Endothelial cell (in vitro differentiated cells): ENCODE measurements around the gene SHISA9. TPM values are rescaled to one million over a fixed set of nuclear protein-coding genes. Genes with fewer than 3 reads are reported as not detected.
"Not testable (repeated sequence)": the region's sequence is repeated elsewhere in the genome, so short reads cannot be mapped to it uniquely, and the experiment has no call there.

ENCODE experiments used
- DNase-seq: peaks from one replicate; pipeline ENCODE4 v3.0.0; 2021; ENCODE audit warnings: low spot score
- H3K27ac Mint-ChIP-seq: one replicate; pipeline ENCODE4 v1.8.0; 2021; ENCODE audit warnings: mixed read lengths, inconsistent platforms; ENCODE audit not compliant: unreplicated experiment
- H3K27me3 Mint-ChIP-seq: one replicate; pipeline ENCODE4 v1.8.0; 2021; ENCODE audit warnings: mild to moderate bottlenecking, moderate library complexity, mixed read lengths, inconsistent platforms; ENCODE audit not compliant: unreplicated experiment
- H3K36me3 Mint-ChIP-seq: one replicate; pipeline ENCODE4 v1.8.0; 2021; ENCODE audit warnings: mild to moderate bottlenecking, low read depth, mixed read lengths, inconsistent platforms; ENCODE audit not compliant: unreplicated experiment
- H3K4me1 Mint-ChIP-seq: one replicate; pipeline ENCODE4 v1.8.0; 2021; ENCODE audit warnings: mild to moderate bottlenecking, mixed read lengths, inconsistent platforms; ENCODE audit not compliant: unreplicated experiment
- H3K4me3 Mint-ChIP-seq: one replicate; pipeline ENCODE4 v1.8.0; 2021; ENCODE audit warnings: mild to moderate bottlenecking, mixed read lengths, inconsistent platforms; ENCODE audit not compliant: unreplicated experiment
- H3K9me3 Mint-ChIP-seq: one replicate; pipeline ENCODE4 v1.8.0; 2021; ENCODE audit warnings: mixed read lengths, inconsistent platforms; ENCODE audit not compliant: unreplicated experiment
- total RNA-seq: library from RNA; stranded (reverse); fragmentation: NEBNext Ultra II Directional; extraction: Animal tissue kit (Norgen Biotek cat#: 25700); gene quantifications from one replicate; pipeline ENCODE4 v1.2.1, GENCODE V29; 2021; ENCODE audit not compliant: unreplicated experiment
- TF ChIP-seq, protein P1 (sequence below): fragments of 200-600 bp; sonication (generic); IDR thresholded peaks from one replicate; pipeline ENCODE4 v1.5.0; 2021; ENCODE audit warnings: antibody characterized with exemption; ENCODE audit not compliant: unreplicated experiment

The SHISA9 gene
- total RNA-seq, 1 donor from 2014 or later, result 0.49 TPM

DNA sequence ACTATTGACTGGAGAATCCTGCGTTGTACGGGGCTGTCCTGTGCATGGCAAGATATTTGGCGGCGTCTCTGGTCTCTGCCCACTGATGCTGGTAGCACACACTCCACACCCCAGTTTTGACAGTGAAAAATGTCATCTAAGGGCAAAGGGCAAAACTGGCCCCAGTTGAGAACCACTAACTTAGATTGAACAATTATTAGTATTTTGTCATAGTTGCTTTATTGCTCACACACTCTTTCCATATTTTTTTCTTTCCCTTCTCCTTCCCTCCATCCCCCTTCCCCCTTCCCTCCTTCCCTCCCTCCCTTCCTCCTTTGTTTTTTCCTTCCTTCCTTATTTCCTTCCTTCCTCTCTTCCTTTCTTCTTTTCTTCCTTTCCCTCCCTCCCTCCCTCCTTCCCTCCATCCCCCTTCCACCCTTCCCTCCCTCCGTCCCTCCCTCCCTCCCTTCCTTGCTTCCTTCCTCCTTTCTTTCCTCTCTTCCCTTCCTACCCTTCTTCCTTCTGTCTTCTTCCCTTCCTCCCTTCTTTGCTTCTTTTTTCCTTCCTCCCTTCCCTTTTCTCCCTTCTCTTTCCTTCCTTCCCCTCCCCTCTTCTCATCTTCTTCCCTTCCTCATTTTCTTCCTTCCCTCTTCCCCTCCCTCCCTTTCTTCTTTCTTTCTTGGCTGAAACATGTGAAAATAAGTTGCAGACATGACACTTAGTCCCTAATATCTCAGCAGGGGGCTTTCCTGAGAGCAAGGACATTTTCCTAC is 5.5 kb downstream of the SHISA9 start:
- H3K36me3 Mint-ChIP-seq, result no peaks in the 10 kb centered on the region
- no peak overlapping the region for H3K4me3 Mint-ChIP-seq
- no peaks in the 10 kb centered on the region for H3K9me3 Mint-ChIP-seq
- TF ChIP-seq, protein P1, sequence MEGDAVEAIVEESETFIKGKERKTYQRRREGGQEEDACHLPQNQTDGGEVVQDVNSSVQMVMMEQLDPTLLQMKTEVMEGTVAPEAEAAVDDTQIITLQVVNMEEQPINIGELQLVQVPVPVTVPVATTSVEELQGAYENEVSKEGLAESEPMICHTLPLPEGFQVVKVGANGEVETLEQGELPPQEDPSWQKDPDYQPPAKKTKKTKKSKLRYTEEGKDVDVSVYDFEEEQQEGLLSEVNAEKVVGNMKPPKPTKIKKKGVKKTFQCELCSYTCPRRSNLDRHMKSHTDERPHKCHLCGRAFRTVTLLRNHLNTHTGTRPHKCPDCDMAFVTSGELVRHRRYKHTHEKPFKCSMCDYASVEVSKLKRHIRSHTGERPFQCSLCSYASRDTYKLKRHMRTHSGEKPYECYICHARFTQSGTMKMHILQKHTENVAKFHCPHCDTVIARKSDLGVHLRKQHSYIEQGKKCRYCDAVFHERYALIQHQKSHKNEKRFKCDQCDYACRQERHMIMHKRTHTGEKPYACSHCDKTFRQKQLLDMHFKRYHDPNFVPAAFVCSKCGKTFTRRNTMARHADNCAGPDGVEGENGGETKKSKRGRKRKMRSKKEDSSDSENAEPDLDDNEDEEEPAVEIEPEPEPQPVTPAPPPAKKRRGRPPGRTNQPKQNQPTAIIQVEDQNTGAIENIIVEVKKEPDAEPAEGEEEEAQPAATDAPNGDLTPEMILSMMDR, result no peak
- DNase-seq, result no peak
- H3K27ac Mint-ChIP-seq, result no peak overlapping the region
- peaks cover 7% of the 10 kb centered on the region for H3K27me3 Mint-ChIP-seq
- H3K4me1 Mint-ChIP-seq, result no peaks in the 10 kb centered on the region

DNA sequence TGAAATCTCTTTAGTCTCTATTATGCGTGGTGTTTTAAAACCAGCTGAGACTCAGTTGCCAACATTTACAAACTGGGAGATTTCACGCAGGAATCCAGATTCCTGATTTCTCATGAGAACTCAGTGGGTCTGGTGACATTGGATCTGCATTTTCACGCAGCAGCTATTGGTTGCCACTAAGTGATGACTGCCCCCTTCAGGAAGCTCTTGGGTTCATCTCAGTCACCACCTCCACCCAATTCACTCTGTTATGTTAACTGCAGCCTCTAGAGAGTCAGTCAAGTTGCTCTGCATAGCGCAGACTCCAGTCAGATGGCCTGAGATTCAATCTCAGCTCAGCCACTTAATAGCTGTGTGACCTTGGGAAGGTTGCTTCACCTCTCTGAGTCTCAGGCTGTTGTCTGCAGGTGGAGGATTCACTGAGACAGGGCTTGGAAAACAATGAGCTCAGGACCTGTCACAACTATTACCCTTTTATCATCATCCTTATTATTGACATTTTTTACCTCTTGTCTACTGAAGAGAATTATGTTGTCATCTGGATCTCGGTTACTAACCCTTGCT is 6.4 kb downstream of the SHISA9 start:
- Mint-ChIP-seq H3K27ac (no peak overlapping the region), H3K27me3 (peaks cover 2% of the 10 kb centered on the region), H3K9me3 (no peaks in the 10 kb centered on the region), H3K36me3 (no peaks in the 10 kb centered on the region), H3K4me1 (no peaks in the 10 kb centered on the region), H3K4me3 (no peak overlapping the region)
- no peak for DNase-seq
- TF ChIP-seq, protein P1, result no peak

DNA sequence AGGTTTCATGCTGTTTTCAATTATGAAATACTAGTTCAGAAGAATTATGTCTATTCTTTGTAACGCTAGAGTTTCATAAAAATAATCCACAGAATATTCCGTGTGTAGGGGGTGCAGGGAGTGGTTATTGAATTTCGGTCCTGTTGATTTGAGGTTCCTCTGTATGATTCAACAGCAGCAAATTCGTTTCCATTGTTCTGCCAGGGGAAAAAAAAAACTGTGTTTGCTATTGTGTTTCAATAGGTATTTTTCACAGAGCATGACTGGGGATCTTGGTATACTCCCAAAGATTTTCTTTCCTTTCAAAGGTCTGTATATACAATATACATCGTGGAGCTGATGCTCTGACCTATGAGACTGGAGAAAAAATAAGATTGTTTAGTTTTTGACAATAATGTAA is 15.8 kb downstream of the SHISA9 start:
- H3K36me3 Mint-ChIP-seq, result no peaks in the 10 kb centered on the region

DNA sequence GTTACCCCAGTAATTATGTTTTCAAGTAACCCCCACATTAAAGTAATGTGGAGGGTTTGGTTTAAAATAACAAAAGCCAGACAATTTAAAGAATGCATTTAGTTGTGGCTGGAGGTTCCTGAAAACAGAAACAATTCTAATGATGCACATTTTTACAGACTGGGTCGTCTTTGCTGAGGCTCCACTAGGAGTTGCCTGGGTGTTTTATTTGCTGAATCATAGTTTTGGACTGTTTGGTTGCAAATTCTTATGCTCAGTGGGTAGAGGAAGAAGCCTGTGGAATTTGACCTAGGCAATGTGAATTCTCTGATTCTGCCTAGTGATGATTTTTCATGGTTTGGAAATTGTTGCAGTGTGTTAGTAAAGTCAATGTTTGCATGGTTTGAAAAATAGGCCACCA is 16.3 kb downstream of the SHISA9 start:
- Mint-ChIP-seq H3K4me3 (no peak overlapping the region), H3K9me3 (no peaks in the 10 kb centered on the region), H3K27ac (no peak overlapping the region), H3K4me1 (no peaks in the 10 kb centered on the region), H3K36me3 (no peaks in the 10 kb centered on the region), H3K27me3 (no peaks in the 10 kb centered on the region)
- TF ChIP-seq, protein P1, result no peak
- no peak for DNase-seq

More for the DNA sequence above, 15.8 kb downstream of the SHISA9 start:
- Mint-ChIP-seq H3K9me3 (no peaks in the 10 kb centered on the region), H3K27ac (no peak overlapping the region), H3K4me1 (no peaks in the 10 kb centered on the region), H3K4me3 (no peak overlapping the region), H3K27me3 (no peaks in the 10 kb centered on the region)
- TF ChIP-seq, protein P1, result no peak
- no peak for DNase-seq

DNA sequence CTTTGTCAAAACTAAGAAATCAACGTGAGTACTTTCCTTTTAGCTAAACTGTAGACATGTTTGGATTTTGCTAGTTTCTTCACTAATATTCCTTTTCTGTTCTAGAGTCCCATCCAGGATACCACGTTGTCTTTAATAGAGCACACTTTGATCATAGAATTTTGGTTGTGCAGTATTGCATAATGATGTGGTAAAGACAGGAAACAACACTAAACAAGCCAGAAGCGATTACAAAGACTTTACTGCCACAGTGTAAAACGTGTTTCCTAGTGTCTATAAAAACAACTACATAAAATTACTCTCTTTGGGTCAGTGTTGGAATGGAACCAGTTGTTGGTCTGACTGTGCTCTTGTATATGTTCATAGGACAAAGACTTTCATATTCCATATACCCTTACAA is 19.3 kb downstream of the SHISA9 start:
- no peaks in the 10 kb centered on the region for H3K4me1 Mint-ChIP-seq
- no peaks in the 10 kb centered on the region for H3K36me3 Mint-ChIP-seq
- H3K4me3 Mint-ChIP-seq, result no peak overlapping the region
- no peaks in the 10 kb centered on the region for H3K9me3 Mint-ChIP-seq
- H3K27me3 Mint-ChIP-seq, result no peaks in the 10 kb centered on the region
- TF ChIP-seq, protein P1, result no peak
- DNase-seq, result no peak
- no peak overlapping the region for H3K27ac Mint-ChIP-seq

DNA sequence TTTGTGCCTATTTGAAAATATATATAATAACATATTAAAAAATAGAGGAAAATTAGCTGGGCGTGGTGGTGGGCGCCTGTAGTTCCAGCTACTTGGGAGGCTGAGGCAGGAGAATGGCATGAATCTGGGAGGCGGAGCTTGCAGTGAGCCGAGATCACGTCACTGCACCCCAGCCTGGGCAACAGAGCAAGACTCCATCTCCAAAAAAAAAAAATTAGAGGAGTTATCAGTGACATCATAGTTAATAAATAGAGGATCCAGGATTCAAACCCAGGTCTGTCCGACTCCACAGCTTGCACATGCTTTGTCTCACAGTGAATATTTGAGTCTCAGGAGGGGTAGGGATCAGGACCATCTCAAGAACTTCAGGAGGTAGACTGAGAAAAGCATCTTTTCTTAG is 22.2 kb downstream of the SHISA9 start:
- not testable (repeated sequence) for DNase-seq, H3K27ac Mint-ChIP-seq, H3K9me3 Mint-ChIP-seq, H3K4me3 Mint-ChIP-seq, H3K27me3 Mint-ChIP-seq, H3K4me1 Mint-ChIP-seq, H3K36me3 Mint-ChIP-seq
